Stimulated activated CD8-positive, alpha-beta memory T cell treated with anti-CD3 and anti-CD28 coated beads, Interleukin-7, amount 100 ng/mL, for 48 hours (primary cell): Measurements from ENCODE around the gene NLGN2.

Source experiments
- DNase-seq, 2 donors: peaks; one replicate each; pipeline ENCODE4 v3.0.0-alpha.2; 2020; ENCODE audit warnings: low read depth in 1 of 2; ENCODE audit errors: extremely low read depth in 1 of 2

The NLGN2 gene

GRCh38 chr17:7435676-7436555 is 28.3 kb downstream of the NLGN2 start:
- DNase-seq: peak; percentile 30 to 41

- peak; percentile 70 for DNase-seq
Measured at GRCh38 chr17:7436556-7437368, 29.1 kb downstream of the NLGN2 start.

GRCh38 chr17:7437369-7437863 is 29.8 kb downstream of the NLGN2 start:
- DNase-seq: no peak

- peak in 1 of 2 donors; percentile 45 for DNase-seq
Measured at GRCh38 chr17:7437950-7438614, 30.4 kb downstream of the NLGN2 start.

GRCh38 chr17:7438656-7439460 is 31.2 kb downstream of the NLGN2 start:
- no peak for DNase-seq

GRCh38 chr17:7439462-7440112 is 31.9 kb downstream of the NLGN2 start, which contains the start of gene FGF11:
Gene FGF11 (plus strand): TSS chr17:7439512. CDS start chr17:7439621, 109 bp downstream.
- DNase-seq: no peak

- DNase-seq: no peak
Measured at GRCh38 chr17:7440113-7440833, 32.6 kb downstream of the NLGN2 start.

- DNase-seq: no peak
Measured at GRCh38 chr17:7440834-7441195, 33.2 kb downstream of the NLGN2 start.

GRCh38 chr17:7441266-7441665 is 33.6 kb downstream of the NLGN2 start:
- DNase-seq: no peak

- DNase-seq: no peak
Measured at GRCh38 chr17:7442142-7442541, 34.5 kb downstream of the NLGN2 start.

- no peak for DNase-seq
Measured at GRCh38 chr17:7443499-7444485, 36.1 kb downstream of the NLGN2 start.

- DNase-seq: no peak
Measured at GRCh38 chr17:7444682-7445618, 37.3 kb downstream of the NLGN2 start, which contains the start of gene CHRNB1. Gene CHRNB1 (plus strand): TSS chr17:7445061. CDS start chr17:7445128, 67 bp downstream.

GRCh38 chr17:7445619-7445968 is 37.9 kb downstream of the NLGN2 start:
- no peak for DNase-seq

- no peak for DNase-seq
Measured at GRCh38 chr17:7448461-7448860, 40.8 kb downstream of the NLGN2 start.

- no peak for DNase-seq
Measured at GRCh38 chr17:7459961-7460545, 52.4 kb downstream of the NLGN2 start.

GRCh38 chr17:7460850-7461660 is 53.4 kb downstream of the NLGN2 start:
- DNase-seq: no peak
